DMS 273 (cell line): Measurements from ENCODE around the gene NOSIP.

ENCODE experiments used
- DNase-seq: peaks from one replicate; lab custom pipeline; 2025; ENCODE audit not compliant: unreplicated experiment; lab: John Stamatoyannopoulos, UW

The NOSIP gene

GRCh38 chr19:49552749-49553148 lies 27.6 kb downstream of the NOSIP start:
- DNase-seq = no peak

GRCh38 chr19:49551531-49551930 lies 28.8 kb downstream of the NOSIP start:
- DNase-seq = no peak

GRCh38 chr19:49549045-49549444 lies 31.3 kb downstream of the NOSIP start:
- no peak for DNase-seq

- DNase-seq = peak; percentile 96
Measured at GRCh38 chr19:49546825-49547565, 33.4 kb downstream of the NOSIP start.

- no peak for DNase-seq
Measured at GRCh38 chr19:49544154-49544553, 36.2 kb downstream of the NOSIP start.

GRCh38 chr19:49543032-49543431 lies 37.3 kb downstream of the NOSIP start:
- DNase-seq = no peak

GRCh38 chr19:49542446-49542845 lies 37.9 kb downstream of the NOSIP start:
- no peak for DNase-seq

- DNase-seq = no peak
Measured at GRCh38 chr19:49541914-49542313, 38.4 kb downstream of the NOSIP start.

- DNase-seq = no peak
Measured at GRCh38 chr19:49539192-49539952, 41.0 kb downstream of the NOSIP start.

GRCh38 chr19:49538643-49539042 lies 41.7 kb downstream of the NOSIP start:
- no peak for DNase-seq

- no peak for DNase-seq
Measured at GRCh38 chr19:49536921-49537462, 43.4 kb downstream of the NOSIP start.

- no peak for DNase-seq
Measured at GRCh38 chr19:49534632-49535385, 45.5 kb downstream of the NOSIP start.

GRCh38 chr19:49533551-49534488 lies 46.5 kb downstream of the NOSIP start:
- peak; percentile 91 for DNase-seq

- no peak for DNase-seq
Measured at GRCh38 chr19:49530708-49531107, 49.6 kb downstream of the NOSIP start.

GRCh38 chr19:49528211-49528771 lies 52.1 kb downstream of the NOSIP start:
- DNase-seq = no peak

- no peak for DNase-seq
Measured at GRCh38 chr19:49524812-49525455, 55.4 kb downstream of the NOSIP start.

- no peak for DNase-seq
Measured at GRCh38 chr19:49520705-49521319, 59.5 kb downstream of the NOSIP start.

- DNase-seq = no peak
Measured at GRCh38 chr19:49518033-49518432, 62.3 kb downstream of the NOSIP start.

GRCh38 chr19:49515767-49516166 lies 64.6 kb downstream of the NOSIP start:
- DNase-seq = no peak
